HG03460 (cell line): ENCODE measurements around the gene RC3H1.

Experiments used
- ATAC-seq: cut with Tn5 transposase; IDR thresholded peaks from one replicate; pipeline ENCODE4 v1.9.1; 2021; ENCODE audit not compliant: unreplicated experiment

RC3H1 gene

DNA sequence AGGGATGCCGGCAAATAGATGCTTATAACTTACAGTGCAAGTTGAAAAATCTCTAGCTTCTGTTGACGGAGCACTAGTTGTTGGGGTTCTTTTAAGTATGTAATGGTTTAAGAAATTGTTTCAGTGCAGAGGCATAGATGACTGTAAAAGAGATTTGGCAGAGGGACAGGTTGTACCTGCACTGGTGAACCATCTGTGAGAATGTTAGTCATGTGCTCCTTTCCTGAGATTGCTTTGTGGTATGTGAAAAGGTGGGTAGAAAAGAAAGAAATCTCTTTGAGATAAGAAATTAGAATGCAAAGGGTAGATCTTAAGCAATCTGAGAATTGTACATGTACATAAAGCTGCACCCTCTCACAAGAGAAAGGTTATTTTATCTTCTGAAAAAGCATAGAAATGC, 134.5 kb downstream of the RC3H1 start:
- no peak for ATAC-seq

DNA sequence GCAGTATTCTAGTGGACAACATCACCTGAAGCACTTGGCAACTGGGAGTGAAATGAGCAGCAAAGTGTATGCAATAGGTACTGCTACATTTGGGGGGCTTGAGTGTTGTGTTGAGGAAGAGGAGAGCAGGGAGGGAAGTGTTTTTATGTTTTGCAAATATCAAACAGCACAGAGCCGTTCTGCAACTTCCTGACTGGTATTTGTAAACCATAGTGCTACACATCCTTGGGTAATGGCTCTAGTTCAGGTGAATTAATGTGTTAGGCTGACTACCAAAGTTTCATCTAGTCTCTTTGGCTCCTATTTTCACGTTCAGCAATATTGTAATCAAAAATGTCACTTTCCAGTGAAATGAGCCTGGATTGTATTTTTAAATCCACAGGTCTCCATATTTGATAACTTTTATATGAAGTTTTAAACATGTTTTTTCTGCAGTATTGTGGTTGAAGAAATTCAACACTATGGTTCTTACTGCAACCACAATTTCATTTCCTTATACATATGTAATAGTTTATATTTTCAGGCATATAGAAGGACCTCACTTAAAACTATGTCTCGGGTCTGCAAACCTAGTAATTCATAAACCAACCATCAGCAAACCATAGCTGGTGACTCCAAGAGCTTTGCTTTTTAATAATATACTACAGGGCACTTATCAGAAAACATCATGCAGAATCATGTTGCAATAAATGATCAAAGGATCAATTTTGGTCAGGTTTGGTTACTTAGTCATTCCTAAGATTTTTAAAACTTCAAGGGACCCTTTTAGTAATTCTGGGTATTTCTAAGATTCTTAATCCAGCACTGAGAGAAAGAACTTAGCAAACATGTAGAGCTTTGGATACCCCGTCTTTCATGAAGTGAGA, 135.2 kb downstream of the RC3H1 start:
- no peak for ATAC-seq

DNA sequence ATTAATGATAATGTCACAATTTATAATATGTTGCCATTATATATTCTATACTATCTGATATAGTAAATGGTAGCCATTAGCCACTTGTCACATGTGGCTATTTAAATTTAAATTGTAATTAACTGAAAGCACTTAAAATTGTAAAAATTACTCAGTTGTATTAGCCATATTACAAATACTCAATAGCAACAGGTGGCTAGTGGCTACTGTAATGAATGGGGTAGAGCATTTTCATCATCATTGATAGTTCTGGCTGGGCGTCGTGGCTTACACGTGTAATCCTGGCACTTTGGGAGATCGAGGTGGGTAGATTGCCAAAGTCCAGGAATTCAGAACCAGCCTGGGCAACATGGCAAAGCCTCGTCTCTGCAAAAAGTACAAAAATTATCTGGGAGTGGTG, 137.5 kb downstream of the RC3H1 start:
- ATAC-seq, result no peak
